Tibial artery (tissue), 4 donors: ENCODE data around the gene CFAP61.

Source experiments
- DNase-seq, 2 donors: peaks; one replicate each; pipeline ENCODE4 v3.0.0-alpha.2; 2019
- H3K27ac ChIP-seq, 2 donors: fragments of 200-600 bp; sonication (generic) in 1 of 2; 1 replicate in 1 of 2; 2 replicates in 1 of 2; pipeline ENCODE4 v1.5.1; 2018 to 2019; ENCODE audit warnings: mild to moderate bottlenecking in 1 of 2
- H3K27me3 ChIP-seq, 2 donors: fragments of 200-600 bp; sonication (generic) in 1 of 2; one replicate each; pipeline versions ENCODE4 v1.5.1 to v1.6.0; 2016 to 2019
- H3K36me3 ChIP-seq, 3 donors: fragments of 200-600 bp; sonication (generic) in 2 of 3; one replicate each; pipeline ENCODE4 v1.5.1; 2016 to 2019; ENCODE audit warnings: mild to moderate bottlenecking in 2 of 3
- H3K4me1 ChIP-seq, 4 donors: fragments of 200-600 bp; sonication (generic) in 2 of 4; 1 replicate in 3 of 4; 2 replicates in 1 of 4; pipeline ENCODE4 v1.5.1; 2016 to 2019
- H3K4me3 ChIP-seq, 2 donors: fragments of 200-600 bp; sonication (generic) in 1 of 2; 1 replicate in 1 of 2; 2 replicates in 1 of 2; pipeline ENCODE4 v1.5.1; 2018 to 2019; ENCODE audit warnings: mild to moderate bottlenecking in 2 of 2
- H3K9me3 ChIP-seq, 3 donors: fragments of 200-600 bp; sonication (generic) in 1 of 3; one replicate each; pipeline ENCODE4 v1.5.1; 2016 to 2019
- intact Hi-C: fragments of 100-400 bp; cut with DNase I; formaldehyde crosslinking; loops from one replicate; pipeline ENCODE4 v1.15.0; 2023; ENCODE audit warnings: low total_unique reads
- TF ChIP-seq, protein P1 (sequence below), 2 experiments: fragments of 200-600 bp in 1 of 2; fragments of 450-650 bp in 1 of 2; IDR thresholded peaks; one replicate each; pipeline ENCODE4 v1.5.1; 2017 to 2019; ENCODE audit warnings: antibody characterized with exemption in 2 of 2, mild to moderate bottlenecking in 1 of 2, moderate library complexity in 1 of 2

The CFAP61 gene

DNA sequence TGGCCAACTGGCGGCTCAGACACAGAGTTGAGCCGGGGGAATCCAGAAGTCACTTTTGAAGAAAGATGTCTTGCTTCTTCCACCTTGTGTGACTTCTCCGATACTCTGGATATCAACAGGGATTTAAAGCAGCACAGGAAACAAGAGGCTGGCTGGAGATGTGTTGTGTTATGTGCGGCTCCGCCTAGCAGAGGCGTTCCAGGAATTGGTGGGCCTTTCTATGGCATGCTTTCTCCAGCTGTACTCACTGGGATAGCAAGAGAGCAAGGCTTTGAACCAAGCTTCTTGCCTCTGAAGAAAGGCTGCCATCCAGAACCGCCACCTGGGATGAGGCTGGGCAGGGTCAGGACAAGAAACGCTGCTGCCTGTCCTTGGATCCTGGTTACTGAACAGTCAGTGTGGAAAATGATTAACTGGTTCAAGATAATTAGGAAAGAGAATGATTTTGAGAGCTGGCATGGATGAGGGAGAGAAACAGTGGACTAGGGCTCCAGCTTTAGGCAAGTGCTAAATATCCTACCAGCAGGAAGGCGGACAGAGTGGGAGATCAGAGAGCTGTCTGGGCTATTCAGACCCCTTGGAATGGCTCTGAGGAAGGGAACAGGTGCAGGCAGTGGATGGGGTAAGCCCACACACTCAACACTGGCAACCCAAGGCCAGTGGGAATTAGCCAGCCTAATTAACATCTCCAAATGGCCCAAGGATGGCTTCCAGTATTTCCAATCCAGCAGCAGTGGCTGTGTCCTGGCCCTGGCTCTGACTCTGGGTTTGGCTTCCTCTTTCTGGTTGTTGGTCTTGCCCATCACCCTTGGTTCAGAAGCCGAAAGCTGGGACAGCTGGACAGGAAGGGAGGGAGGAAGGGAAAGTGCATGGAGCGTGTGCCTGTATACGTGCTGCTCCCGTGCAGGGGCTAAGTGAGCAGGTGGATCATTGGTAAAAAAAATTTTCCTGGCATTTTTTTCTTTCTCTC, 347.5 kb downstream of the CFAP61 start:
- Histone ChIP-seq H3K27me3 (no peaks in the 10 kb centered on the region), H3K36me3 (peaks cover 0 to 32% (median 20%) of the 10 kb centered on the region in 3 donors), H3K4me1 (no peaks in the 10 kb centered on the region), H3K4me3 (no peak overlapping the region), H3K9me3 (no peaks in the 10 kb centered on the region), H3K27ac (no peak overlapping the region)
- intact Hi-C loops: no loop called here
- DNase-seq: peak in 1 of 2 donors; percentile 27
- TF ChIP-seq, protein P1, sequence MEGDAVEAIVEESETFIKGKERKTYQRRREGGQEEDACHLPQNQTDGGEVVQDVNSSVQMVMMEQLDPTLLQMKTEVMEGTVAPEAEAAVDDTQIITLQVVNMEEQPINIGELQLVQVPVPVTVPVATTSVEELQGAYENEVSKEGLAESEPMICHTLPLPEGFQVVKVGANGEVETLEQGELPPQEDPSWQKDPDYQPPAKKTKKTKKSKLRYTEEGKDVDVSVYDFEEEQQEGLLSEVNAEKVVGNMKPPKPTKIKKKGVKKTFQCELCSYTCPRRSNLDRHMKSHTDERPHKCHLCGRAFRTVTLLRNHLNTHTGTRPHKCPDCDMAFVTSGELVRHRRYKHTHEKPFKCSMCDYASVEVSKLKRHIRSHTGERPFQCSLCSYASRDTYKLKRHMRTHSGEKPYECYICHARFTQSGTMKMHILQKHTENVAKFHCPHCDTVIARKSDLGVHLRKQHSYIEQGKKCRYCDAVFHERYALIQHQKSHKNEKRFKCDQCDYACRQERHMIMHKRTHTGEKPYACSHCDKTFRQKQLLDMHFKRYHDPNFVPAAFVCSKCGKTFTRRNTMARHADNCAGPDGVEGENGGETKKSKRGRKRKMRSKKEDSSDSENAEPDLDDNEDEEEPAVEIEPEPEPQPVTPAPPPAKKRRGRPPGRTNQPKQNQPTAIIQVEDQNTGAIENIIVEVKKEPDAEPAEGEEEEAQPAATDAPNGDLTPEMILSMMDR (IDR thresholded peaks at IDR 0.05): no peak

DNA sequence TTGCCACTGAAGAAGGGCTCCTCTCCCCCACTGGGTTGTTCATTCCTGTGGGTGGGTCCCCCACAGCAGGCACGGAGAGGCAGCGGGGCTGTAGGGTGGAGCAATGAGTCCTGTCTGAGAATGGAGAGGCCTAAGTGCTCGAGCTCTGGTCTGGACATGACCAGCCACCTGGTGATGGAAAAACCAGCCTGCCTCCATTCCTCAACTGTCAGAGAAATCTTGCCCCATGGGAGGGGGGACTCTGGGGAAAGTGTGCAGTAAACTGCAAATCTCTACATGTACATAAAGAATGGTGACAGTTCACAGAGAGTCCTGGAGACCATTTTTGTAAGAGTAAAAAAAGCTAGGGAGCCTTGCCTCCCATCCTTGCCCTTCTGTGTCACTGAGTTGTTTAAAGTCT, 349.7 kb downstream of the CFAP61 start:
- peaks cover 0 to 22% (median 12%) of the 10 kb centered on the region in 3 donors for H3K36me3 ChIP-seq
- TF ChIP-seq, protein P1 (IDR thresholded peaks at IDR 0.05): no peak
- intact Hi-C loops: no loop called here
- H3K27ac ChIP-seq: no peak overlapping the region
- H3K9me3 ChIP-seq: no peaks in the 10 kb centered on the region
- H3K4me1 ChIP-seq: no peaks in the 10 kb centered on the region
- no peak overlapping the region for H3K4me3 ChIP-seq
- H3K27me3 ChIP-seq: no peaks in the 10 kb centered on the region
- DNase-seq: no peak

DNA sequence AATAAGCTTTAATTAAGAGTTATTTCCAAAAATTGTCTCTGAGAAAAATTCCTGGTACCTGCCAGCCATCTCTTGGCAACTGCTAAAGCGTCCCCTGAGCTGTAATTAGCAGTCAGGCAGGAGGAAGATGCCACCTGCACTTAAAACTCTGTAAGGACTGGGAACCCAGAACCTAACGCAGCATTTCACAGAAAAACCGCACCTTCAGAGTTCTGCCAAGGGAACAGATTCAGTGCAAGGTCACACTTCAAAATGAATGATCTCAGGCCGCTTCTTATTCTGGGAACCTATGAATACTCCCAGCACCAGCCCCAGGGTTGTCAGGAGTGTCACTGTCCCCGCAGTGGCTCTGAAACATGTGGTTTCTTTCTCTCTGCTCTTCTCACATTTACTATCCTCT, 352.3 kb downstream of the CFAP61 start:
- TF ChIP-seq, protein P1 (IDR thresholded peaks at IDR 0.05): no peak
- Histone ChIP-seq H3K27ac (no peak overlapping the region), H3K4me1 (no peaks in the 10 kb centered on the region), H3K36me3 (peaks cover 0 to 27% (median 4%) of the 10 kb centered on the region in 3 donors), H3K9me3 (no peaks in the 10 kb centered on the region), H3K27me3 (no peaks in the 10 kb centered on the region), H3K4me3 (no peak overlapping the region)
- DNase-seq: no peak
- intact Hi-C loops: no loop called here

DNA sequence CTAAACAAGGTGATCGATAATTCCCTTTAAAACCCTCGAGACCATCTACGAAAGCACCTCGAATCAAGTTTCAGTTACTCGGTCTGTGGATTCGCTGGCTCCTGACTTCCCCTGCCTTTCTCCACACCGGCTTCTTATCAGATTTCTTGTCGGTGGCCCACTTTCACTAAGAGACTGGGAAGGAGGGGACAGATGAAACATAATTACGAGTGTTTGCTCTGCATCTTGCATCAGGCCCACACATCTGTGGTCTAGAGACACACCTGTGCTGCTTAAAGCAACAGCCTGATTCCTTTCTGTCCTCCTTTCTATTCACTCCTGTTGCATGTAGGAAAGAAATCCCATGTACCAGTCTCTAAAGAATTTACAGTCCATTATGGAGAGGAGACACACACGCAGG, 353.3 kb downstream of the CFAP61 start:
- no peak for DNase-seq
- no peak overlapping the region for H3K27ac ChIP-seq
- H3K4me1 ChIP-seq: no peaks in the 10 kb centered on the region
- no peak overlapping the region for H3K4me3 ChIP-seq
- peaks cover 0 to 22% (median 0%) of the 10 kb centered on the region in 3 donors for H3K36me3 ChIP-seq
- no peaks in the 10 kb centered on the region for H3K9me3 ChIP-seq
- intact Hi-C loops: no loop called here
- TF ChIP-seq, protein P1 (IDR thresholded peaks at IDR 0.05): no peak
- H3K27me3 ChIP-seq: no peaks in the 10 kb centered on the region

DNA sequence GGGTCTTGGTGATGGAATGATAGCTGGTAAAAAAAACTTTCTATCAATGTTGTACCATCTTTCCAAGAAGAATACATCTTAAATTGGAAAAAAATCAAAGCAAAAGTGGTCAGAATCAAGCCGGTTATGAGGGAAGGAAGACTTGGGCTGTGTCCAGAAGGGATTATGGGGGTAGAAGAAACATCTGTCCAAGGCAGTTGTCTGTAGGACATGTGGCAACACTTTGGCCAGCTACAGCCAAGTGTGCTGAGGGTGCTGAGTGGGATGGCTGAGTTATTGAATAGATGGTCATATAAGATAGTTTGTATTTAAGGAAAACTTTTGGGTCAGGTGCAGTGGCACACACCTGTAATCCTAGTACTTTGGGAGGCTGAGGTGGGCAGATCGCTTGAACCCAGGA, 354.0 kb downstream of the CFAP61 start:
- Histone ChIP-seq H3K36me3 (peaks cover 0 to 22% (median 0%) of the 10 kb centered on the region in 3 donors), H3K4me1 (no peaks in the 10 kb centered on the region), H3K27me3 (no peaks in the 10 kb centered on the region), H3K4me3 (no peak overlapping the region), H3K27ac (no peak overlapping the region), H3K9me3 (no peaks in the 10 kb centered on the region)
- DNase-seq: no peak
- TF ChIP-seq, protein P1 (IDR thresholded peaks at IDR 0.05): no peak
- intact Hi-C loops: no loop called here
